ENCODE results near the gene DNAI1.

GRCh38 chr9:34440017-34440416, 18.6 kb upstream of the DNAI1 start:
- TF ChIP-seq, protein P1, sequence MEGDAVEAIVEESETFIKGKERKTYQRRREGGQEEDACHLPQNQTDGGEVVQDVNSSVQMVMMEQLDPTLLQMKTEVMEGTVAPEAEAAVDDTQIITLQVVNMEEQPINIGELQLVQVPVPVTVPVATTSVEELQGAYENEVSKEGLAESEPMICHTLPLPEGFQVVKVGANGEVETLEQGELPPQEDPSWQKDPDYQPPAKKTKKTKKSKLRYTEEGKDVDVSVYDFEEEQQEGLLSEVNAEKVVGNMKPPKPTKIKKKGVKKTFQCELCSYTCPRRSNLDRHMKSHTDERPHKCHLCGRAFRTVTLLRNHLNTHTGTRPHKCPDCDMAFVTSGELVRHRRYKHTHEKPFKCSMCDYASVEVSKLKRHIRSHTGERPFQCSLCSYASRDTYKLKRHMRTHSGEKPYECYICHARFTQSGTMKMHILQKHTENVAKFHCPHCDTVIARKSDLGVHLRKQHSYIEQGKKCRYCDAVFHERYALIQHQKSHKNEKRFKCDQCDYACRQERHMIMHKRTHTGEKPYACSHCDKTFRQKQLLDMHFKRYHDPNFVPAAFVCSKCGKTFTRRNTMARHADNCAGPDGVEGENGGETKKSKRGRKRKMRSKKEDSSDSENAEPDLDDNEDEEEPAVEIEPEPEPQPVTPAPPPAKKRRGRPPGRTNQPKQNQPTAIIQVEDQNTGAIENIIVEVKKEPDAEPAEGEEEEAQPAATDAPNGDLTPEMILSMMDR (IDR thresholded peaks at IDR 0.05; ENCODE audit: low read length) = no peak
- TF ChIP-seq EZH2 (IDR thresholded peaks at IDR 0.05; ENCODE audit: borderline replicate concordance, low read length) = no peak

Measured in OCI-LY1 (cell line).